HCT116 (cell line): Measurements from ENCODE around the gene ATP8B3. TPM values are rescaled to one million over a fixed set of nuclear protein-coding genes. Genes with fewer than 3 reads are reported as not detected.

Experiments used
- ATAC-seq: fragments of 200-7000 bp; cut with Tn5 transposase; 2 replicates; pipeline ENCODE4 v1.9.1; 2020; ENCODE audit warnings: mild to moderate bottlenecking, moderate library complexity
- BruUV-seq: library from RNA; stranded (reverse); fragments of 400-500 nt; replicated peaks from 2 replicates; lab custom pipeline; 2021; lab: Mats Ljungman, UMichigan
- CTCF ChIA-PET: fragments of 300-600 bp; sonication (Branson Sonifier 250); formaldehyde crosslinking; loops from one replicate; lab custom pipeline; 2021; ENCODE audit warnings: antibody characterized with exemption; lab: Charles Lee
- POLR2A ChIA-PET: fragments of 300-600, 350-600 bp; sonication (Branson Sonifier 250); formaldehyde crosslinking; loops from one replicate; lab custom pipeline; 2021; ENCODE audit warnings: antibody characterized with exemption; lab: Charles Lee
- RAD21 ChIA-PET, 2 experiments: fragments of 300-600 bp; sonication (Branson Sonifier 250); formaldehyde crosslinking; loops; one replicate each; lab custom pipeline; 2023; ENCODE audit warnings: low total read pairs in 2 of 2; ENCODE audit not compliant: uncharacterized antibody in 2 of 2, unreplicated experiment in 2 of 2, low non-redundant PET in 1 of 2; lab: Charles Lee
- DNase-seq: peaks from one replicate; pipeline ENCODE4 v3.0.0-alpha.2; 2010; ENCODE audit warnings: low read depth, low spot score
- H2AFZ ChIP-seq: fragments of 200-600 bp; shearing (Covaris generic), sonication (generic); 2 replicates; pipeline ENCODE4 v1.6.1; 2017; ENCODE audit warnings: low read depth, mixed run types, mixed read lengths, antibody characterized with exemption, low read length; ENCODE audit not compliant: poor library complexity, severe bottlenecking
- H3K27ac ChIP-seq: 2 replicates; pipeline ENCODE4 v1.5.1; 2012; ENCODE audit warnings: low read depth, low read length
- H3K27me3 ChIP-seq: fragments of 200-600 bp; sonication (generic); 2 replicates; pipeline ENCODE4 v1.6.1; 2016; ENCODE audit warnings: mixed run types, low read length, mixed read lengths; ENCODE audit not compliant: insufficient read depth
- H3K36me3 ChIP-seq, 2 experiments: fragments of 200-500 bp in 1 of 2; fragments of 200-600 bp in 1 of 2; sonication (Bioruptor generic) in 1 of 2; sonication (generic) in 1 of 2; 2 replicates each; pipeline versions ENCODE4 v1.5.1 to v1.6.1; 2014 to 2016; ENCODE audit warnings: low read length in 2 of 2, inconsistent platforms in 1 of 2, mixed read lengths in 1 of 2, mixed run types in 1 of 2; ENCODE audit not compliant: insufficient read depth in 2 of 2, control insufficient read depth in 1 of 2
- H3K4me1 ChIP-seq, 2 experiments: fragments of 200-600 bp in 1 of 2; sonication (generic) in 1 of 2; 2 replicates each; pipeline versions ENCODE4 v1.5.1 to v1.6.1; 2012 to 2017; ENCODE audit warnings: low read length in 2 of 2, inconsistent platforms in 1 of 2, mild to moderate bottlenecking in 1 of 2, mixed read lengths in 1 of 2, mixed run types in 1 of 2, moderate library complexity in 1 of 2; ENCODE audit not compliant: insufficient read depth in 2 of 2, control insufficient read depth in 1 of 2
- H3K4me2 ChIP-seq: fragments of 200-600 bp; sonication (generic); 2 replicates; pipeline ENCODE4 v1.6.1; 2017; ENCODE audit warnings: mixed run types, low read length, mixed read lengths
- H3K4me3 ChIP-seq, 2 experiments: fragments of 200-600 bp in 1 of 2; sonication (generic) in 1 of 2; replicated peaks in 1 of 2; 2 replicates each; pipeline ENCODE4 v1.5.1; 2011 to 2016; ENCODE audit warnings: low read length in 2 of 2, control low read depth in 1 of 2, low read depth in 1 of 2, mild to moderate bottlenecking in 1 of 2, mixed read lengths in 1 of 2, mixed run types in 1 of 2
- H3K79me2 ChIP-seq: fragments of 200-600 bp; sonication (generic); 2 replicates; pipeline ENCODE4 v1.6.1; 2017; ENCODE audit warnings: mild to moderate bottlenecking, mixed run types, low read length, moderate library complexity, mixed read lengths; ENCODE audit not compliant: insufficient read depth
- H3K9ac ChIP-seq: fragments of 200-600 bp; sonication (generic); 2 replicates; pipeline ENCODE4 v1.6.1; 2016; ENCODE audit warnings: low read length, mixed read lengths
- H3K9me2 ChIP-seq: fragments of 200-600 bp; sonication (generic), shearing (Covaris generic); 2 replicates; pipeline ENCODE4 v1.6.1; 2017; ENCODE audit warnings: mixed run types, mild to moderate bottlenecking, moderate library complexity; ENCODE audit not compliant: insufficient read depth
- H3K9me3 ChIP-seq, 2 experiments: fragments of 200-500 bp in 1 of 2; fragments of 200-600 bp in 1 of 2; sonication (Bioruptor generic) in 1 of 2; sonication (generic) in 1 of 2; 2 replicates each; pipeline ENCODE4 v1.6.1; 2014 to 2017; ENCODE audit warnings: low read length in 2 of 2, mixed read lengths in 2 of 2, inconsistent platforms in 1 of 2, low read depth in 1 of 2, mild to moderate bottlenecking in 1 of 2, mixed run types in 1 of 2, moderate library complexity in 1 of 2; ENCODE audit not compliant: control insufficient read depth in 1 of 2, insufficient read depth in 1 of 2
- H4K20me1 ChIP-seq: fragments of 200-600 bp; sonication (generic), shearing (Covaris generic); 2 replicates; pipeline ENCODE4 v1.6.1; 2017; ENCODE audit warnings: mixed run types, mild to moderate bottlenecking, moderate library complexity; ENCODE audit not compliant: insufficient read depth
- CBX3 ChIP-seq: IDR thresholded peaks from 2 replicates; pipeline ENCODE4 v1.6.1; 2012; ENCODE audit warnings: low read depth
- CEBPB ChIP-seq: IDR thresholded peaks from 2 replicates; pipeline ENCODE4 v1.6.1; 2012; ENCODE audit warnings: low read depth
- FOSL1 ChIP-seq: IDR thresholded peaks from 2 replicates; pipeline ENCODE4 v1.6.1; 2012; ENCODE audit warnings: low read depth
- SIN3A ChIP-seq: IDR thresholded peaks from 2 replicates; pipeline ENCODE4 v1.6.1; 2012; ENCODE audit warnings: low read depth
- ZNF274 ChIP-seq: fragments of 200-500 bp; sonication (Bioruptor generic); IDR thresholded peaks from 2 replicates; pipeline ENCODE4 v1.6.1; 2014; ENCODE audit warnings: mild to moderate bottlenecking, low read depth, low read length, inconsistent platforms
- intact Hi-C: fragments of 100-400 bp; cut with micrococcal nuclease; formaldehyde crosslinking; loops from 2 replicates; pipeline ENCODE4 v1.10.0; 2022
- total RNA-seq: library from RNA; stranded (reverse); gene quantifications from one replicate; pipeline ENCODE4 v1.2.1, GENCODE V29; 2021; ENCODE audit not compliant: unreplicated experiment
- TF ChIP-seq, protein P1 (sequence below): IDR thresholded peaks from 2 replicates; pipeline ENCODE4 v1.6.1; 2012; ENCODE audit warnings: low read depth

Gene ATP8B3
- total RNA-seq, 1 experiment from 2014 or later, result 17.0 TPM

DNA sequence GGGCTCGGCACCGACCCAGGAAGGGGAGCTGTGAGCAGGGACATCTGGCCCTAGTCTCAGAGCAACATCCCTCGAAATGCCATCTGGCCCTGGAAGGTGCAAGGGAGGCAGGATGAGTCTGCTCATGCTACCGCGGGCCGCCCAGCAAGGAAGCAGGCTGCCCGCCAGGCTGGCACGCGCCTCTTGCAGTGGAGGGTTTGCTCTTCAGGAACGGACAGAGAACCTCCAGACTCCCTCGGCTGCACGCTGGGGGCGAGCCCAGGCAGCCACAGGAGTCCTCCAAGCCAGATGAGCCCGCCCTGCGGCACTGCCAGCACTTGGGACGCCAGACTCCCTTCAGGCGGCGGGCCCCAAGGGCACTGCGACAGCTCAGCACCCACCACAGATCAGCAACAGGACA lies 10.1 kb upstream of the ATP8B3 start:
- ATAC-seq, result no peak
- TF ChIP-seq CBX3 (no peak), ZNF274 (no peak), SIN3A (no peak), FOSL1 (no peak), CEBPB (no peak)
- TF ChIP-seq, protein P1, sequence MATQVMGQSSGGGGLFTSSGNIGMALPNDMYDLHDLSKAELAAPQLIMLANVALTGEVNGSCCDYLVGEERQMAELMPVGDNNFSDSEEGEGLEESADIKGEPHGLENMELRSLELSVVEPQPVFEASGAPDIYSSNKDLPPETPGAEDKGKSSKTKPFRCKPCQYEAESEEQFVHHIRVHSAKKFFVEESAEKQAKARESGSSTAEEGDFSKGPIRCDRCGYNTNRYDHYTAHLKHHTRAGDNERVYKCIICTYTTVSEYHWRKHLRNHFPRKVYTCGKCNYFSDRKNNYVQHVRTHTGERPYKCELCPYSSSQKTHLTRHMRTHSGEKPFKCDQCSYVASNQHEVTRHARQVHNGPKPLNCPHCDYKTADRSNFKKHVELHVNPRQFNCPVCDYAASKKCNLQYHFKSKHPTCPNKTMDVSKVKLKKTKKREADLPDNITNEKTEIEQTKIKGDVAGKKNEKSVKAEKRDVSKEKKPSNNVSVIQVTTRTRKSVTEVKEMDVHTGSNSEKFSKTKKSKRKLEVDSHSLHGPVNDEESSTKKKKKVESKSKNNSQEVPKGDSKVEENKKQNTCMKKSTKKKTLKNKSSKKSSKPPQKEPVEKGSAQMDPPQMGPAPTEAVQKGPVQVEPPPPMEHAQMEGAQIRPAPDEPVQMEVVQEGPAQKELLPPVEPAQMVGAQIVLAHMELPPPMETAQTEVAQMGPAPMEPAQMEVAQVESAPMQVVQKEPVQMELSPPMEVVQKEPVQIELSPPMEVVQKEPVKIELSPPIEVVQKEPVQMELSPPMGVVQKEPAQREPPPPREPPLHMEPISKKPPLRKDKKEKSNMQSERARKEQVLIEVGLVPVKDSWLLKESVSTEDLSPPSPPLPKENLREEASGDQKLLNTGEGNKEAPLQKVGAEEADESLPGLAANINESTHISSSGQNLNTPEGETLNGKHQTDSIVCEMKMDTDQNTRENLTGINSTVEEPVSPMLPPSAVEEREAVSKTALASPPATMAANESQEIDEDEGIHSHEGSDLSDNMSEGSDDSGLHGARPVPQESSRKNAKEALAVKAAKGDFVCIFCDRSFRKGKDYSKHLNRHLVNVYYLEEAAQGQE, result no peak
- intact Hi-C loops, result no loop called here
- Histone ChIP-seq H2AFZ (no peak overlapping the region), H3K9ac (no peak overlapping the region), H3K4me1 (peaks cover 4 to 7% of the 10 kb centered on the region in 2 experiments; a peak in 3 of 4 replicates), H4K20me1 (no peaks in the 10 kb centered on the region), H3K36me3 (peaks cover 16 to 25% of the 10 kb centered on the region in 2 experiments), H3K9me2 (no peaks in the 10 kb centered on the region), H3K79me2 (peaks cover 7% of the 10 kb centered on the region; the same call in 1 of the 2 replicates), H3K9me3 (no peaks in the 10 kb centered on the region), H3K27me3 (no peaks in the 10 kb centered on the region), H3K4me2 (no peak overlapping the region), H3K27ac (no peak overlapping the region), H3K4me3 (no peak overlapping the region)
- ChIA-PET RAD21 (no interaction called here), CTCF (no interaction called here), POLR2A (no interaction called here)
- no TSS peak for BruUV-seq
- DNase-seq, result no peak
